ENCODE results near the gene RFPL3.

- no peak for TF ChIP-seq CTCF (IDR thresholded peaks at IDR 0.05; ENCODE audit: extremely low read depth in 1 of 2, insufficient read depth in 1 of 2, low read depth in 1 of 2, low read length in 2 of 2)
- no peak for TF ChIP-seq MYC (IDR thresholded peaks at IDR 0.05; ENCODE audit: low read depth, low read length)
- TF ChIP-seq EZH2 (IDR thresholded peaks at IDR 0.05; ENCODE audit: borderline replicate concordance, low read depth, low read length, severe bottlenecking) = no peak
- no peak for TF ChIP-seq MAX (IDR thresholded peaks at IDR 0.05; ENCODE audit: insufficient read depth, insufficient read length)
- no peak for TF ChIP-seq POLR2A (IDR thresholded peaks at IDR 0.05; ENCODE audit: low read depth, low read length)
- TF ChIP-seq POLR2AphosphoS5 (IDR thresholded peaks at IDR 0.05; ENCODE audit: insufficient read depth, low read depth, low read length) = no peak
- no peak for TF ChIP-seq FOS (IDR thresholded peaks at IDR 0.05; ENCODE audit: borderline replicate concordance, insufficient read depth, low read length)
- no peak for TF ChIP-seq JUN (IDR thresholded peaks at IDR 0.05; ENCODE audit: borderline replicate concordance, insufficient read depth, insufficient read length, low read depth)
- no peak for TF ChIP-seq GATA2 (IDR thresholded peaks at IDR 0.05; ENCODE audit: insufficient read depth, insufficient read length, low read depth, low read length)
Observed at GRCh38 chr22:32348031-32348611, 9.5 kb upstream of the RFPL3 start.

All from endothelial cell of umbilical vein (primary cell).